Activated CD4-positive, alpha-beta T cell treated with anti-CD3 and anti-CD28 coated beads, Interleukin-10, Interleukin-2, amounts not matched to agents 100 ng/mL and 50 ng/mL, durations not matched to agents 16 hours and 8 hours (primary cell): Measurements from ENCODE around the gene NRP1.
A peak's percentile ranks its signal among the peaks of the same experiment; 100 is the strongest.
"Not testable (repeated sequence)": the region's sequence is repeated elsewhere in the genome, so short reads cannot be mapped to it uniquely, and the experiment has no call there.

ENCODE experiments used
- DNase-seq: peaks from one replicate; pipeline ENCODE4 v3.0.0-alpha.2; 2020

Gene NRP1

GRCh38 chr10:33234831-33235237, 99.6 kb downstream of the NRP1 start:
- no peak for DNase-seq

- DNase-seq: no peak
Observed at GRCh38 chr10:33233635-33234034, 100.8 kb downstream of the NRP1 start.

GRCh38 chr10:33233221-33233620, 101.2 kb downstream of the NRP1 start:
- no peak for DNase-seq

GRCh38 chr10:33231621-33232350, 102.7 kb downstream of the NRP1 start:
- DNase-seq: no peak

GRCh38 chr10:33229949-33230267, 104.6 kb downstream of the NRP1 start:
- no peak for DNase-seq

GRCh38 chr10:33229252-33229948, 105.1 kb downstream of the NRP1 start:
- DNase-seq: no peak

GRCh38 chr10:33228426-33228825, 106.0 kb downstream of the NRP1 start:
- no peak for DNase-seq

- no peak for DNase-seq
Observed at GRCh38 chr10:33227489-33227888, 107.0 kb downstream of the NRP1 start.

- DNase-seq: no peak
Observed at GRCh38 chr10:33224251-33224965, 110.1 kb downstream of the NRP1 start.

- no peak for DNase-seq
Observed at GRCh38 chr10:33223326-33224000, 111.0 kb downstream of the NRP1 start.

GRCh38 chr10:33222304-33222703, 112.2 kb downstream of the NRP1 start:
- DNase-seq: not testable (repeated sequence)

- DNase-seq: no peak
Observed at GRCh38 chr10:33217854-33218253, 116.6 kb downstream of the NRP1 start.

- DNase-seq: no peak
Observed at GRCh38 chr10:33216661-33217427, 117.6 kb downstream of the NRP1 start.

GRCh38 chr10:33215635-33216034, 118.8 kb downstream of the NRP1 start:
- no peak for DNase-seq

- no peak for DNase-seq
Observed at GRCh38 chr10:33215154-33215553, 119.3 kb downstream of the NRP1 start.

GRCh38 chr10:33214174-33214573, 120.3 kb downstream of the NRP1 start:
- DNase-seq: peak; percentile 34

- DNase-seq: no peak
Observed at GRCh38 chr10:33212061-33212748, 122.3 kb downstream of the NRP1 start.

- peak; percentile 38 for DNase-seq
Observed at GRCh38 chr10:33211106-33211878, 123.2 kb downstream of the NRP1 start.

- DNase-seq: no peak
Observed at GRCh38 chr10:33209802-33210201, 124.7 kb downstream of the NRP1 start.

GRCh38 chr10:33208166-33208565, 126.3 kb downstream of the NRP1 start:
- no peak for DNase-seq

GRCh38 chr10:33204031-33204430, 130.4 kb downstream of the NRP1 start:
- no peak for DNase-seq
